Activated T-helper 9 cell treated with anti-CD3 and anti-CD28 coated beads, Interleukin-2, amount 50 U/mL, for 16 hours (primary cell): ENCODE results near the gene CALD1.

Experiments used
- DNase-seq: peaks from one replicate; pipeline ENCODE4 v3.0.0-alpha.2; 2020; ENCODE audit warnings: low read depth

CALD1 gene

DNA sequence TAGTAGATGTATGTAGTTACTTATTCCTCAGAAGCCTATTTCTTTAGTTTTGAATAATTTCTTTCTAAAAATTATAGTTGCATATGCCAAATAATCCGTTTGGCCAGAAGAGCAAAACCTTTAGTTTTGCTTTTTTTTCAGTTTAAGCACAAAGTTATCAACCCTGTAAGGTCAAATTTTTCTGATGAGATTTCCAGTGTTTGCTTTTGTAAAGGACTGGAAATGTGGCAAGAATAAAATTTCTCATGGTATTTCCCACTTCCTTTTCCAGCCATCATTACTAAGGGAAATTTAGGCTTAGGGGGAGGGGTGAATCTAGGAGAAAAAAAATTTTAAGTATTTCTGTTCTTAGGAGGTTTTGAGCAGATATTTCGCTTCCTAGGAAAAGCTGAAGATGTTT lies 7.6 kb downstream of the CALD1 start:
- DNase-seq = no peak

DNA sequence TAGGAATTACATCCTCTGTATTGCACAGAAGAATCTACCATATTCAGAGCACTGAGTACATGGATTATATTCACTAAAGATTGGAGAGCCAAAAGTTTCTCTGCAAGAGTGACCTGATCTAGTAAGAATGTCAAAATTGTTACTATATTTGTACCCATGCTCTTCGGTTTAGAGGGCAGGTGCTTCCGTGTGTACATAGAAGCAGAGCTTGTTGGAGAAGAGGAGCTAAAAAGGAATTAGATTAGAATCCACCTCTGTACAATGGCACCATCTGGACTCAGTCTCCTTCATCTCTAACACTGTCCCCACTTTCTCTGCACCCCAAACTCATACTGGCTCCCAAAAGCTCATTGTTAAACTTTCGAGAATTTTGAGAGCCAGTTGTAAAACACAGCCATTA lies 8.3 kb downstream of the CALD1 start:
- DNase-seq = no peak

DNA sequence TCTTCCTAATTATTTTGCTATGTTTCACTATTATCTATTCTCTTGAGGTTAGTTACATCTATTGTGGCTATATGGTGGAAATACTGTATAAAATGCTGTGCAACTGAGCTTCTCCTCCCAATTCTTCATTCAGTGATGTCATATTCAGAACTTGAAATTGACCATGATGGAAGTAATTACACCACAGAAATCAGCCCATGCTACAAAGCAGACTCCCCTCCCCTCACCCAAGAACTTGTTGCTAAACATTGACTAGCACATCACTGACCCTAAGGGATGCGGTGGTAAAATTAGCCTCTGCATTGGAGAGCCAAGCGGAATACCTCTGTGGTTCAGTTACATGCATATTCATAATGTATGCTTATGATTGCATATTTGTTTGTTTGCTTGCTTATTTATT lies 8.8 kb downstream of the CALD1 start:
- no peak for DNase-seq

DNA sequence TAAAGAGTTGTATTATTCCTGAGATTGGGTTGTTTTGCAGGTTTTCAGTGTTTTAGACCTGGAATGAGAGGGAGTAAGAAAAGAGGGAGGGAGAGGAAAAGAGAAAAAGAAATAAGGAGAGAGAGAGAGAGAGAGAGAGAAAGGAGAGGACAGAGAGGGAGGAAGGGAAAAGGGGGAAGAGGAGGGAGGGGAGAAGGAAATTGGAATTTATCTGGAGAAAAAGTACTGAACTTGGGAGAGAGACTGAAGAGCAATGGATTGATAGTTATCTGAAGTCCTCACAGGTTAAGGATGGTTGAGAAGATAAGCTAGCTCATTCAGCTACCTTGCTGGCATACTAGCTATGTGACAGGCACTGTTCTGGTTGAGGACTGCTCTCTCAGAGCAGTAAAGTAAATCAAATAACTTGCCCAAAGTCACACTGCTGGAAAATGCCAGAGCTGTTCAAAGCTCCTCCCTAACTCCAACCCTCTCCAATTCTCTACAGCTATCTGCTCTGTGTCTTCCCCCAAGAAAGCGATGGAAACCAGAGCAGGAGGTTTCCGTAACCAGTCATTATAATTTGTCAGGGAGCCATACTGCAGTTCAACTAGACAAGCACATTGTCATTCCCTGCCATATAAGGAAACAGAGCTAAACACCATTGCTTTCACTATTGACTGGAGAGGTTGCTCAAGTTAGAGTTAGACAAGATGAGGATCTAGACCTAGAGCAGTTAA lies 10.7 kb downstream of the CALD1 start:
- DNase-seq = no peak

DNA sequence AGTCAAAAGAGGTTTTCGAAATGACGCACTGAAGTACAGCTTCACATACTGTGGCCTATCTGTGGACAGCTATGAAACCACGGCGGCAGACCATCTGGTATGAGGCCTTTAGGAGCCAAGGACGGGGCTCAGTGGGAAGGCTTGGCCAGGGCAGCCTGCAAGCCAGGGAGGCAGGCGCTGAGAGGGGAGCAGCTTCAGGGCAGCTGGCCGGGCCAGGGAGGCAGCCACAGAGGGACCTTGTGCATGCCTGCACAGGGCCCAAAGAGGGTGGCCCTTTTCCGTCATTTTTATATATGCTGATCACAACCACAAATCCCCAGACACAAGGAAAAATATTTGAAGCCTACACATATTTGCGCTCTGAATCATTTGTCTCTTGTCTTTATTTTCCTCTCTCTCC lies 13.5 kb downstream of the CALD1 start:
- DNase-seq = no peak

DNA sequence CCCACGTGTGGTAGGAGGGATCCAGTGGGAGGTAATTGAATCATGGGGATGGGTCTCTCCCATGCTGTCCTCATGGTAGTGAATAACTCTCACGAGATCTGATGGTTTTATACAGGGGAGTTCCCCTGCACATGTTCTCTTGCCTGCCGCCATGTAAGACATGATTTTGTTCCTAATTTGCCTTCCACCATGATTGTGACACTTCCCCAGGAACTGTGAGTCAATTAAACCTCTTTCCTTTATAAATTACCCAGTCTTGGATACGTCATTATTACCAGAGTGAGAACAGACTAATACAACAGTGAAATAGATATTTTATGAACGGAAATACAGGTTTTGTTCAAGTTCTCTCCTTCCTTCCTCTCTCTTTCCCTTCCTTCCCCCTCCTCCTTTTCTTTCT lies 15.8 kb downstream of the CALD1 start:
- no peak for DNase-seq

DNA sequence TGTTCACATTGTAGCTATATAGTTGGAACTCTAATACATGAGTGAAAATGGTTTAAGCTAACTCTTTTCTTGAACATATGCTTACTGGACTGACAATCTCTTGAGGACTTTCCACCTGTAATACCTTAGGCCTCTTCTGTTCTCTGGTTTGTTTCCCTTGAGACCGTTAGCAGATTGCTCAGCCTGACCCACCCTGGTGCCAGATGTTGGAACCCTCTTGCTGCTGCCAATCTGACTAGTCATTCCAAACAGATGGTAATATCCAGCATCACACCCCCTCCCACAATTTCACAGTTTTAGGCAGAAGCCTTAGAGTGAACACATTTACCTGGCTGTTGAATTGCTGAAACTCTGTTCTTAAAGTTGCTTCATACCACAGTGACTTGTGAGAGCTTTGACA lies 18.7 kb downstream of the CALD1 start:
- DNase-seq = no peak

DNA sequence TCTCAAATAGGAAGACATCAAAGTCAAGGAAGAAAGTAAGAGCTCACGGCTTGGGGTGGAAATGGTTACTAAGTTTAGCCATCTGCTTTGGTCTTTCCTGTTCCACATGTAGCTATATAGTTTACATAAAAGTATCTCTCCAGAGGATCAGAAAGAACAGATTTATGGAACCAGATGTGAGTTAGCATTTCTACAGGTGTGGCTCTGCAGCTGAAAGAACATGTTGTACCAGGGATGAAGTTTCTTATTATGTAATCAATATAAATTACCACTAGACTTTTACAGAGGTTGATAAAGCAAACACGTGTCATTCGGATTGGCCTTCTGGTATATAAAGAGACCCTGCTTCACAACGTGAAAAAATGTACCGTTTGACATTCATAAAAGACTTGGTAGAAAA lies 19.9 kb downstream of the CALD1 start:
- no peak for DNase-seq

DNA sequence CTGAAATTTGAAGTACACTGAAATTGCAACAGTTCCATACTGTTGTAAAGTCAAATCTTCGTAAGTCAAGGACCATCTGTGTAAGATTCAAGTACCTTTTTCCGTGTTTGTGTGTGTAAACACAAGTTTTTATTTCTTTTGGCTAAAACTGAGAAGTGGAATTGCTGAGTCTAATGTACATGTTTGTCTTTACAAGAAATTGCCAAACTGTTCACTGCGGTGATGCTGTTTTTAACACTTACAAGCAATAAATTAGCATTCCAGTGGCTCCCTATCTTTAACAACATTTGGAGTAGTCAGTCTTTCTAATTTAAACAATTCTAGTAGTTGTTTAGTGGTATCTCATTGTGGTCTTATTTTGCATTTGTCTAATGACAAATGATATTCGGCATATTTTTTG lies 23.3 kb downstream of the CALD1 start:
- DNase-seq = no peak

DNA sequence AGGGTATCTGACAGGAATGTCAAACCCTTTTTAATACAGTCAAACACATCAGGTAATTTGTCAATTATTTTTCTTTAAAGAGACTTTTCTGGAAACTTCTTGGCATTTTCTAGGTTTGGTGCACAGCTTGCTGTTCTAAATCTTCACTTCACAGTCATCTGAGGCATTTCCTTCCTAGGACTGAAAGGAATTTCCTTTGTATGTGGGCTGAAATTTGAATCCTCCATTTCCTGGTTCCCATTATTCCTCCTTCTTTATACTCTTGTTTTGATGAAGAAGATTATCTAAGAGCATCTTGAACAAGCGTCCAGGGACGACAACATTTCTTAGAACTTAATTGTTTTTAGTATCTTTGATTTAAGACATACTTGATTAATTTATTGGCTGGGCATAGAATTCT lies 24.9 kb downstream of the CALD1 start:
- no peak for DNase-seq

DNA sequence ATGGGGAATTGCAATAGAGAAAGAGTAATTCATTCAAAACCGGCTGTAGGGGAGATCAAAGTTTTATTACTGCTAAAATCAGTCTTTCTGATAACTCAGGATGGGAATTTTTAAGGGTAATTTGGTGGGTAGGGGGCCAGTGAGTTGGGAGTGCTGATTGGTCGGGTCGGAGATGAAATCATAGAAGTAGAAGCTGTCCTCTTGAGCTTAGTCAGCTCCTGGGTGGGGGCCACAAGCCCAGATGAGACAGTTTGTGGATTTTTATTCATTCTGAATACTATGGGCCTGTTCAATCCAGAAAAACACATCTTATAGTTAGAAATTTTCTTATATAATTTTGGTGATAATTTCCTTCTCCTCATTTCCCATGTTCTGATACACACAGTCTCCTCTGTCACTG lies 25.4 kb downstream of the CALD1 start:
- DNase-seq = no peak

DNA sequence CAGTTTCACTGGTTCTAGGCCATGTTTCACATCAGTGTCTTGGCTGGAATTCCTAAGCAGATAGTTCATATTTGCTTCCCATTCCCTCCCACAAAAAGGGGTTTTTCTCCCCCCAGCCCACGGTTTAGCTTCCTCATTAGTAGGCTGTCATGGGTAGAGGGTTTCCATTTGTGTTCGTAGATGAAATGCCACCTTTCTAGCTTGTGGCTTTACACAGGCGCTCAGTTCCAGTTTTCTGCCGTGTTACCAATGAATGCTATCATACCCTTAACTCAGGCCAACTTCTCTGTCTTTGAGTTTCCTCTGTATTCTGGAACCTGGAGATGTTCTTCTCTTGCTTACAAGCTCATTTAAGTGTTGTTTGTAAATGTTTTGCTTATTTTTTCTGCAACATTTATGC lies 26.8 kb downstream of the CALD1 start:
- no peak for DNase-seq

DNA sequence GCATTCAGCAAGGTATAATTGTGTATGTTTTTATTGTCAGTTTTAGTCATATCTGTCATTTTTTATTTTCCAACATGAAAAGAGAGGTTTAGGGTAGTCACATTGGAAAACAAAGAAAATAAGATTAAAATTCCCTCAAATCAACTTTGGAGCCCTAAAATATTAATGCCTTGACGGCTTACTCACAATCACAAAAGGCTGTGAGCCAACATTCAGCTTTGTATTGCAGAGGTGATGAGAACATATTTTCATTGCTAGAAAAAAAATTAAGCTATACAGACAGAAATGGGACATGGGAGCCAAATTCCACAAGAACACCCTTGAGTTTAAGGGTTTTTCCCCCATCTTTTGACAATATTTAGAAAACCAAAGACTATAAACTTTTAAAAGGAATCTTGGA lies 30.2 kb downstream of the CALD1 start:
- no peak for DNase-seq

DNA sequence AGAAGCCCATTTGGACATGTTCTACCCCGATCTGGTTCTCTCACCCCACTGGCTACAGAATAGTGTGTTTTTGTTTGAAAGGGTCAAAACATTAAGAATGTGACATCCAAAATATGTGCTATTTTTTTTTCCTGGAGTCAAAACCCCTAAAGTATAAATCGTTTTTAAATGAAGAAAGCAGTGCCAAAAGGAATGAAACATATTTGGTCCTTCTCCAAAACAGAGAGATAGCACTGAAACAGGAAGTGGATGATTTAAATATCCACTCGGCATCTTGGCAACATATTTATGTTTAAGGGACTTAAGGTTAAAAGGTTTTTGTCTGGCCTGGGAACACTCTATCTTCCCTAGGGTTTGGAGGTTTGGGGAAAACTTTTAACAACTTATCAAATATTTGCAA lies 32.3 kb downstream of the CALD1 start:
- no peak for DNase-seq

DNA sequence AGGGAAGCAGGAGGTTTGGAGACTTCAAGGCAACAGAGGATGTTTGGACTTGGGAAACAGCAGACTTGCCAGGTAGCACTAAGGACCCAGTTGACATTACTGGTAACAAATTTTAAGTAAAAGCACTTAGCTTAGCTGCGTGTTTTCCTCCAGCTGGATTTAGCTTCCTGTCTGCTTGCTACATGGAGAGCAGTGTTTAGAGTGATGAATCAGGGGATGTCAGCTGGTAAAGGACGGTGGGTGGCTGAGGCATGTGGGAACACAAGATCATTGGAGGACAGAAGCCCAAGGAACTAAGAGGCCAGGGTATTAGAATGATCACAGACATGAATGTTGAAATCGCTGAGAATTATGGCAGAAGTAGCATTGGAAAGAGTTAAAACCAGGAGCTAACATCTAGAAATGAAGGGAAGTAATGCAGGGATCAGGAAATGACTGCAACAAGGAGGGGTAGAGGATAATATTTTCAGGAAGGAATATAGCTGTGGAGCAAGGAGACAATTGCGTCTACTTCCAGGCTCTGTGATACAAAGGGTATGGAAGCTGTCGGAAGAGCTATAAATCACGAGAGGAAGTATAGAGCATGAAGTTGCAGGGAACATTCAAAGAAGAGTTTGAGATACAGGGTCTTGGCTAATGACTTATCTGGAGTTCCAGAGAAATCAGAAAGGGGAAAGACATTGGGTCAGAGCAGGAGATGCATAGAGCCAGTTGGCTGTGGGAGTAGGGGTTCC lies 34.4 kb downstream of the CALD1 start:
- DNase-seq = no peak

DNA sequence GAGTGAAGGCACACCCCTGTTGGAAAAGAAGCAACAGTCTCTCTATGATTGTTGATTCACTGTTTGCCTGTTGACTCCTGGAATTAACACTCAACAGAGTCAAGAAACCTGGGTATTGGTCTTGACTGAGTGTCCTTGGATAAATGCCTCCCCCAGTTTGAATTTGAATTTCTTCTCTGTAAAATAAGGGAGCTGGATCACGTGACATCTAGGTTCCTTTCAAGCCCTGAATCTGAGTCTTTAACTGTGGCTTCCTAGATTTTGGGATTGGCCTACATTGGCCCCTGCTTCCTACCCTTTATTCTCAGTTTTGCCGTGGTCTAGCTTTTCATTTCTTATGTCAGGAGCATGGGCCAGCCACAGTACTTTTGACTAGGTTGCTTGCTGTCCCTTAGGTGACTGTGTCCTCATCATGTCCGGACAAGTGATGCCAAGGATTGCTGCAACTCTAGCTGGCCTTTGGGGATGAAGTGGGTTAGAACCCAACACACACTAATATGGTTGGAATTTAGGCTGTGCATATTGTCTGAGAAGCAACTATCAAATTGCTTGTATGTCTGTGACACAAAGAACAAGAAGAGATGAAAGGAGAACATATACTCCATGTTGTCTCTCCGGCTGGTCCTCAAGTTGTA lies 35.4 kb downstream of the CALD1 start:
- DNase-seq = no peak

DNA sequence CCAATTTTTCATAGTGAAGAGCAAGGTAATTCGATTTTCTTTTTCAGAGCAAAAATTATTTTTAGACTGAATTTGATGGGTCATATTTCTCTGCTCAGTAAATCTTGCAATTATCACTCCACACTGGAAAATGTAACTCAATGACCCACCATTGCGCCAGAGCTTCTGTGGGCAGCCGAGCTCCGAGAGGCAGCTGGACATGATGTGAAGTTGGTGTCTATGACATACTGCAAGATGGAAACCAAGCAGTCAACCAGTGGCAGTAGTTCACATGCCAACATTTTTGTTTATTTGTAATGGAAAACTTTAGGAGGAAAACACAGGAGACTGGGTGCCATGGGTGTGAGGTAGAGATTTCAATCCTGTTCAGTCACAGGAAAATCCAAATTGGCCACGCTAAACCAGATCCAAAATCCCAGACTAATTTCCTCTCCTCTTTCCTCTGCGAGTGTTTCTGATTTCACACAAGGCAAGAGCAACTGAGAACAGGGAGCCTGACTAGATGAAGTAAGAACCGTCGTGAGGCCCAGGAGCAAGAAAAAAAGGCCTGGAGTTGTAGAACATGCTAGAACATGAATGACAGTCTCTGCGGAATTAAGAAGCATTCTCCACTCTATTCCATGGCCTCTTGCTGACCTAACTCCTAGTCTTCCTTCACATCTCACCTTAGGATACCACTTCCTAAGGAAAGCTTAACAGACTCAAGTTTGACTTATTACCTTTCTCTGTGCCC lies 39.3 kb downstream of the CALD1 start:
- no peak for DNase-seq

DNA sequence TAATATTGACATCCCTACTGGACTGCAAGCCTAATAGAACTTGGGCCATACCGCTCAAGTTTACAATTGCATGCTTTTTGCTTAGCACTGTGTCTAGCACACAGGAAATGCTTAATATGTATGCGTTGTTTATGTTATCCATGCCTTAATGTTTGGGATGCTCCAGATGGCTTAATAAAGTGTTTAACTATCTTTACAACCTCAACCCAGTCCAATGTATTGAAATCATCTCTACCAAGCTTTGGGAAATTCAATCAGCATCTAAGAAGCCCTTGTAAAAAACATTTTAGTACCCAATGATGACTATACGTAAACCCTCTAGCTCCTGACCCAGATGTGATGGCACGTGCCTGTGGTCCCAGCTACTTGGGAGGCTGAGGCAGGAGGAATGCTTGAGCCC lies 40.0 kb downstream of the CALD1 start:
- no peak for DNase-seq

DNA sequence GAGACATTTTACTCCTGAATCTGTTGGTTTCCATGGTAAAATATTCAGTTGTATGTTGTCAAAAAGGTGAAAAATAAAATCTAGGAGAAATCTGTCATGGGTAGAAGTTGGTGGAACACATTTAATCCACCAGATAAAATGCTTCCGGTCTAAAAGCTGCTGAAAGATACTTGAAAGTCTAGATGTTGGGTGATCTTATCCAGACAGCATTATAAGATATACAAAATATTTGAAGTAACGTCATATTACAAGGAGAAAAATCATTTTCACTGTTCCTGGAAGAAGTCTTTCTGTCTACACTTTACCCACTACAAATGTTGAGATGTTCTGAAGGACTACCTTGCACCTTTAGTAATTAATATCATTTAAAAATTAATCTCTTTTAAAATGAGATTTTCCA lies 40.9 kb downstream of the CALD1 start:
- no peak for DNase-seq

DNA sequence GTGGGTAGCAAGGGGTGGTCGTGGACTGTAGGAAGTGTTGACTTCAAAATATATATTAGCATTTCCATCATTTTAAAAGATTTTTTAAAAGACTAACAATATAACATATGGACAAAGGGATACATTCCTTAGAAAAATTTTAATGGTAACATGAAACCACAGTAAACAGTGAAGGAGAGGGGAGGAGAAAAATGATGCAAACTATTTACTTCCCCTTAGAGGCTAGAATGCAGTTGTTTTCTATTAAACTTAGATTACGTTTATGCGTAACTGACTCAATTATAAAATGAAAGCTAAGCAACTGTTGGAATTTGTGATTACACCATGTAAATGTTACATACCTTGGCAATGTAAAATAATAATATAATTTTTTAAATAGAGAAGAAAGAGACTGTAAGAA lies 41.3 kb downstream of the CALD1 start:
- no peak for DNase-seq

DNA sequence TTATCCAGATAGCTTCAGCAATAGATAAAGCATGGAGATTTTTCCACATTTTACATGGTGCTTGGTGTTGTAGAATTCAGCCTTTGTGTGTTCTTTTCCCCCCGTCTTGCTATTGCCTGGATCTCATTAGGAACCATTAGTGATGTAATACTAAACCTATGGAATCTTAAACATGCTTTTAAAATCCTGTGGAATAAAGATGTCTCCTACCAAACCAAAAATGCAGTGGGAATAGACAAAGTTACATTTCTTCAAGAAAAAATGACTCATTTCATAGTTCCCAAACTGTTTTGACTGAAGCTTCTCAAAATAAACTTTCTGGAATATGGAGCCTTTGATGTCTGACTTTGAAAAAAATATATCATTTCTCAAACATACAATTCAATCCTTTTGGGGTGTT lies 44.0 kb downstream of the CALD1 start:
- DNase-seq = no peak

DNA sequence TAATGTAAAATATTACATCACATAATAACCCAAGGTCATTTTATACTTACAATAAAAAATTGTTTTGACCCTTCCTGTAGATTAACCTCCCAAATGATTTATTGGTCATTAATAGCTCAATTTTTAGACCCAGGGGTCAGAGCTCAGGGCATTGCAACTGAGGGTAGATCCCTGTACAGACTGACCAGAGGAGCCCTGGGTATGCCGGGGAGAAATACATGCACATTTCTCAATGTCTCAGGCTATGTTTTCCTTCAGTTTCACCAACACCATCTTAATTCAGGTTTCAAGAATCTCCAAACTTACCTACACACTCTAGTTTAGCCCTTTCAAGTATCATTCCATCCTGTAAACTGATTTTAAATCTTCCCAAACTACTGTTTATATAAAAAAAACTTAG lies 46.2 kb downstream of the CALD1 start:
- no peak for DNase-seq

DNA sequence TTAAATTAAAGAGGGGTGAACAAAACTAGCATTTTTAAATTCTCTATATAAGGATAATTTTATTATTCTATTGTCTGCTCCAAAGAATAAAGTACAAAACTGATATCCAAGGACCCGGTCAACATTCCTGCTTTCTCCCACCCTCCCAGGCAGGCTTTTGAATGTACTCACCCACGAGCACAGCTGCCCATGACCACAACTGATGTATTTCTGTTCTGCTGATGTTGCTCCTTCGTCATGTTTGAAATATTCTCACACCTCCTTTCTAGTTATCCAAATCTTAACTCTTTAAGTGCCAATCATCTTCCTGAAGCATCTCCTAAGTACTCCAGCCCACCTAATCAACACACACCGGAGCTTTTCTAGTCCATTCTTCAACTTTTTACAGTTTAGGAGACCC lies 46.7 kb downstream of the CALD1 start:
- no peak for DNase-seq
